ENCODE measurements around the gene CTSE. TPM values are rescaled to one million over a fixed set of nuclear protein-coding genes. Genes with fewer than 3 reads are reported as not detected.

Gene CTSE
- total and polyA plus RNA-seq, 2 of the 8 experiments (the other 6 are each of a cell fraction or from before 2014, with no cell fraction given): 0.03 TPM; not detected in 1

- no peak for TF ChIP-seq KDM4A (IDR thresholded peaks at IDR 0.05; ENCODE audit: low read depth, low read length, severe bottlenecking)
- TF ChIP-seq YY1 (IDR thresholded peaks at IDR 0.05; ENCODE audit: low read depth, low read length): no peak
Measured at GRCh38 chr1:205974712-205975111, 49.0 kb downstream of the CTSE start (continued).

Measured in H1 (cell line).